NT2/D1 (cell line): ENCODE results near the gene CD164L2.

ENCODE experiments used
- YY1 ChIP-seq: IDR thresholded peaks from 2 replicates; pipeline ENCODE4 v1.6.1; 2011; ENCODE audit not compliant: insufficient read length, insufficient read depth
- ZNF274 ChIP-seq: IDR thresholded peaks from 2 replicates; pipeline ENCODE4 v1.6.1; 2011; ENCODE audit warnings: mild to moderate bottlenecking, low read depth, low read length

GRCh38 chr1:27413004-27413403 lies 29.9 kb upstream of the CD164L2 start:
- TF ChIP-seq YY1 (no peak), ZNF274 (no peak)
